ENCODE results near the gene CLEC18A. TPM values are rescaled to one million over a fixed set of nuclear protein-coding genes. Genes with fewer than 3 reads are reported as not detected.

The CLEC18A gene
- polyA plus RNA-seq, 3 donors, result 0.67 to 1.1 (median 0.89) TPM

GRCh38 chr16:69927056-69927757 lies 23.9 kb upstream of the CLEC18A start:
- no peak overlapping the region for H3K27ac ChIP-seq (ENCODE audit: low read depth, low read length)
- 43 to 52% (median 48%) methylated on average over 17 of the region's 17 CpGs for WGBS, 3 donors

GRCh38 chr16:69928856-69929400 lies 22.2 kb upstream of the CLEC18A start:
- no peak overlapping the region for H3K27ac ChIP-seq (ENCODE audit: low read depth, low read length)
- 84 to 95% (median 94%) methylated on average over 10 of the region's 10 CpGs for WGBS, 3 donors

GRCh38 chr16:69929480-69929879 lies 21.7 kb upstream of the CLEC18A start:
- H3K27ac ChIP-seq (ENCODE audit: low read depth, low read length), result no peak overlapping the region
- 87 to 97% (median 88%) methylated on average over 9 of the region's 9 CpGs for WGBS, 3 donors

- H3K27ac ChIP-seq (ENCODE audit: low read depth, low read length), result no peak overlapping the region
- 65 to 71% (median 71%) methylated on average over 12 of the region's 12 CpGs for WGBS, 3 donors
These were observed 20.9 kb upstream of the CLEC18A start for GRCh38 chr16:69930117-69930776.

- 96 to 97% (median 96%) methylated on average over 13 of the region's 13 CpGs for WGBS, 3 donors
- no peak overlapping the region for H3K27ac ChIP-seq (ENCODE audit: low read depth, low read length)
These were observed 19.5 kb upstream of the CLEC18A start for GRCh38 chr16:69931631-69932030.

- H3K27ac ChIP-seq (ENCODE audit: low read depth, low read length), result no peak overlapping the region
- 86 to 91% (median 87%) methylated on average over 9 of the region's 9 CpGs for WGBS, 3 donors
These were observed 18.9 kb upstream of the CLEC18A start for GRCh38 chr16:69932228-69932627.

GRCh38 chr16:69932691-69933392 lies 18.3 kb upstream of the CLEC18A start:
- H3K27ac ChIP-seq (ENCODE audit: low read depth, low read length), result no peak overlapping the region
- 74 to 93% (median 84%) methylated on average over 27 of the region's 27 CpGs for WGBS, 3 donors

- WGBS, 3 donors, result 80 to 85% (median 83%) methylated on average over 10 of the region's 10 CpGs
- H3K27ac ChIP-seq (ENCODE audit: low read depth, low read length), result no peak overlapping the region
These were observed 17.1 kb upstream of the CLEC18A start for GRCh38 chr16:69934044-69934443.

GRCh38 chr16:69934751-69935150 lies 16.4 kb upstream of the CLEC18A start:
- H3K27ac ChIP-seq (ENCODE audit: low read depth, low read length), result no peak overlapping the region
- 97 to 98% (median 98%) methylated on average over 17 of the region's 17 CpGs for WGBS, 3 donors

- WGBS, 3 donors, result 86 to 96% (median 96%) methylated on average over 19 of the region's 19 CpGs
- H3K27ac ChIP-seq (ENCODE audit: low read depth, low read length), result no peak overlapping the region
These were observed 15.8 kb upstream of the CLEC18A start for GRCh38 chr16:69935278-69935711.

- 93 to 96% (median 96%) methylated on average over 10 of the region's 10 CpGs for WGBS, 3 donors
- H3K27ac ChIP-seq (ENCODE audit: low read depth, low read length), result no peak overlapping the region
These were observed 15.4 kb upstream of the CLEC18A start for GRCh38 chr16:69935740-69936139.

- H3K27ac ChIP-seq (ENCODE audit: low read depth, low read length), result no peak overlapping the region
- 94 to 98% (median 96%) methylated on average over 16 of the region's 16 CpGs for WGBS, 3 donors
These were observed 14.9 kb upstream of the CLEC18A start for GRCh38 chr16:69936252-69936651.

- WGBS, 3 donors, result 95 to 98% (median 98%) methylated on average over 21 of the region's 21 CpGs
- H3K27ac ChIP-seq (ENCODE audit: low read depth, low read length), result no peak overlapping the region
These were observed 14.4 kb upstream of the CLEC18A start for GRCh38 chr16:69936751-69937211.

- 87 to 92% (median 89%) methylated on average over 16 of the region's 16 CpGs for WGBS, 3 donors
- H3K27ac ChIP-seq (ENCODE audit: low read depth, low read length), result no peak overlapping the region
These were observed 13.6 kb upstream of the CLEC18A start for GRCh38 chr16:69937465-69937951.

- H3K27ac ChIP-seq (ENCODE audit: low read depth, low read length), result no peak overlapping the region
- 91 to 95% (median 93%) methylated on average over 28 of the region's 28 CpGs for WGBS, 3 donors
These were observed 11.9 kb upstream of the CLEC18A start for GRCh38 chr16:69938981-69939820.

GRCh38 chr16:69939821-69940585 lies 11.1 kb upstream of the CLEC18A start:
- WGBS, 3 donors, result 91 to 95% (median 95%) methylated on average over 26 of the region's 26 CpGs
- H3K27ac ChIP-seq (ENCODE audit: low read depth, low read length), result no peak overlapping the region

GRCh38 chr16:69940676-69941075 lies 10.5 kb upstream of the CLEC18A start:
- WGBS, 3 donors, result 96 to 98% (median 97%) methylated on average over 13 of the region's 13 CpGs

More at GRCh38 chr16:69940676-69941075, 10.5 kb upstream of the CLEC18A start:
- no peak overlapping the region for H3K27ac ChIP-seq (ENCODE audit: low read depth, low read length)
